Gastroesophageal sphincter (tissue), 3 donors: ENCODE measurements around the gene RNMT.

Experiments
- POLR2A ChIP-seq, 2 donors: fragments of 450-650 bp; IDR thresholded peaks; one replicate each; pipeline ENCODE4 v1.6.1; 2017; ENCODE audit warnings: antibody characterized with exemption in 2 of 2, mild to moderate bottlenecking in 2 of 2, moderate library complexity in 1 of 2
- TF ChIP-seq, protein P1 (sequence below), 4 experiments: fragments of 200-600 bp in 2 of 4; fragments of 450-650 bp in 2 of 4; sonication (generic) in 1 of 4; IDR thresholded peaks; one replicate each; pipeline ENCODE4 v1.5.1; 2017 to 2019; ENCODE audit warnings: antibody characterized with exemption in 4 of 4, mild to moderate bottlenecking in 2 of 4, moderate library complexity in 2 of 4

DNA sequence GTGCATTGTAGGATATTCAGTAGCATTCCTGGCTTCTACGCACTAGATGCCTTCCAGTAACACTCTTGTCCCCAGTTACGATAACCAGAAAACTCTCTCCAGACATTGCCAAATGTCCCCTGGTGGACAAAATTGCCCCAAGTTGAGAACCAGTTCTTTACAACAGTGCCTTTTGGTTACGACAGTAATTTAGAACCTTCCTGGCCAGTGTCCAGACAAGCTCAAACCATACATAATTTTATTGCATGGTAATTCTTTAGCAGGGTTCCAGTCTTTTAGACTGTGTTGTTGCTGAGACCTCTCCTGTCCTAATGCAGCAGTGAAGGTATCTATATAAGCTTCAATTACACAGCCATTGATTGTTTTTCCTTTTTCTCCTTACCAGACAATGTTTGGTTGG, 20.2 kb downstream of the RNMT start:
- TF ChIP-seq, protein P1, sequence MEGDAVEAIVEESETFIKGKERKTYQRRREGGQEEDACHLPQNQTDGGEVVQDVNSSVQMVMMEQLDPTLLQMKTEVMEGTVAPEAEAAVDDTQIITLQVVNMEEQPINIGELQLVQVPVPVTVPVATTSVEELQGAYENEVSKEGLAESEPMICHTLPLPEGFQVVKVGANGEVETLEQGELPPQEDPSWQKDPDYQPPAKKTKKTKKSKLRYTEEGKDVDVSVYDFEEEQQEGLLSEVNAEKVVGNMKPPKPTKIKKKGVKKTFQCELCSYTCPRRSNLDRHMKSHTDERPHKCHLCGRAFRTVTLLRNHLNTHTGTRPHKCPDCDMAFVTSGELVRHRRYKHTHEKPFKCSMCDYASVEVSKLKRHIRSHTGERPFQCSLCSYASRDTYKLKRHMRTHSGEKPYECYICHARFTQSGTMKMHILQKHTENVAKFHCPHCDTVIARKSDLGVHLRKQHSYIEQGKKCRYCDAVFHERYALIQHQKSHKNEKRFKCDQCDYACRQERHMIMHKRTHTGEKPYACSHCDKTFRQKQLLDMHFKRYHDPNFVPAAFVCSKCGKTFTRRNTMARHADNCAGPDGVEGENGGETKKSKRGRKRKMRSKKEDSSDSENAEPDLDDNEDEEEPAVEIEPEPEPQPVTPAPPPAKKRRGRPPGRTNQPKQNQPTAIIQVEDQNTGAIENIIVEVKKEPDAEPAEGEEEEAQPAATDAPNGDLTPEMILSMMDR (IDR thresholded peaks at IDR 0.05) = no peak
- TF ChIP-seq POLR2A (IDR thresholded peaks at IDR 0.05) = no peak
